Left kidney (tissue), 8 donors: ENCODE results near the gene DCAF4. TPM values are rescaled to one million over a fixed set of nuclear protein-coding genes. Genes with fewer than 3 reads are reported as not detected.

Source experiments
- DNase-seq: peaks from one replicate; pipeline ENCODE4 v3.0.0-alpha.2; 2013
- long read RNA-seq, 8 donors: transcript quantifications; one replicate each; lab custom pipeline, GENCODE V29; 2026
- polyA plus RNA-seq: library from polyadenylated mRNA; unstranded; fragments of 120-200 nt; gene quantifications from one replicate; pipeline ENCODE4 v1.2.1, GENCODE V29; 2013; ENCODE audit not compliant: insufficient read length

Gene DCAF4, protein sequence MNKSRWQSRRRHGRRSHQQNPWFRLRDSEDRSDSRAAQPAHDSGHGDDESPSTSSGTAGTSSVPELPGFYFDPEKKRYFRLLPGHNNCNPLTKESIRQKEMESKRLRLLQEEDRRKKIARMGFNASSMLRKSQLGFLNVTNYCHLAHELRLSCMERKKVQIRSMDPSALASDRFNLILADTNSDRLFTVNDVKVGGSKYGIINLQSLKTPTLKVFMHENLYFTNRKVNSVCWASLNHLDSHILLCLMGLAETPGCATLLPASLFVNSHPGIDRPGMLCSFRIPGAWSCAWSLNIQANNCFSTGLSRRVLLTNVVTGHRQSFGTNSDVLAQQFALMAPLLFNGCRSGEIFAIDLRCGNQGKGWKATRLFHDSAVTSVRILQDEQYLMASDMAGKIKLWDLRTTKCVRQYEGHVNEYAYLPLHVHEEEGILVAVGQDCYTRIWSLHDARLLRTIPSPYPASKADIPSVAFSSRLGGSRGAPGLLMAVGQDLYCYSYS
- polyA plus RNA-seq: 19.6 TPM
- long read RNA-seq, donor 1, partial matches to known transcripts: 0 of 2 reads
- long read RNA-seq, donor 1, other reads (novel, unspliced or antisense): 0 of 2 reads
- long read RNA-seq, donor 2: 0 reads
- long read RNA-seq, donor 3, partial matches to known transcripts: 0 of 1 reads
- long read RNA-seq, donor 3, other reads (novel, unspliced or antisense): 0 of 1 reads
- long read RNA-seq, donor 4: 0 reads
- long read RNA-seq, donor 5: 0 reads
- long read RNA-seq, donor 6, partial matches to known transcripts: 0 of 2 reads
- long read RNA-seq, donor 6, other reads (novel, unspliced or antisense): 0 of 2 reads
- long read RNA-seq, donor 7, partial matches to known transcripts: 0 of 1 reads
- long read RNA-seq, donor 7, other reads (novel, unspliced or antisense): 0 of 1 reads
- long read RNA-seq, donor 8: 0 reads

DNA sequence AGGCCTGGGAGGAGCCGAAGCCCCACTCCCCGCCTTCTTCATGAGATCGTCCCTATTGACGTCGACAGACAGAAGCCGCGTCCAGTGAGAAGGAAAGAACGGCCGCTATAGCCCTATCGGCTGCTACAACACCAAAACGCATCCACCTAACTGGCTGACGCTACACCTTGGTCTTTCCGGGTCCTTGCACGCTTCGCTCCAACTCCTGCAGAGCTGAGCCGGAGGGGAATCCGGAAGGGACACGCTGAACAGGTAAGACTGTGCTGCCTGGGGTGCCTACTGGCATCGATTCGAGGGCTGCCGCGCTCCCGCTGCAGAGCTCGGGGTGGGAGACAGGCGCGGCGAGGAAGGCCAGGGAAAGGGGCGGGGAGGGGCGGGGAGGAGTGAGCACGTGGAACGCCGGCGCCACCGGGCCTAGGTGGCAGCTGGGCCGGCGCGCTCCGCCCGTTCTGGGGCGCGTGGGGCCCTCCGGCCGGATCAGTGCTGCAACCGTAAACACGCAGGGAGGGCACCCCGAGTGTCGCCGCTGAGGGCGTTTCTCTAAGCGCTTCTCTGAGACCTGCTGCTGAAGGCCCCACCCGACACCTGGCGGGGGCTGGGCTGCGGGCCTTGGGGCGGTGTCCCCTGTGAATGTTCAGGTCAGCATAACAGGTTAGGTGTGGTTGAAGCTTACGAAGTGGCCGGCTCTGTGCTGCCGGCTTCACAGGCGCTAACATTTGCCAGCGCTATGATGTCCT lies at the start of gene DCAF4:
TSS of gene DCAF4 (plus strand) at position 173 of the 737 bp plus-strand sequence. CDS start 11,515 bp downstream, outside the sequence.
- peak; percentile 96 for DNase-seq

DNA sequence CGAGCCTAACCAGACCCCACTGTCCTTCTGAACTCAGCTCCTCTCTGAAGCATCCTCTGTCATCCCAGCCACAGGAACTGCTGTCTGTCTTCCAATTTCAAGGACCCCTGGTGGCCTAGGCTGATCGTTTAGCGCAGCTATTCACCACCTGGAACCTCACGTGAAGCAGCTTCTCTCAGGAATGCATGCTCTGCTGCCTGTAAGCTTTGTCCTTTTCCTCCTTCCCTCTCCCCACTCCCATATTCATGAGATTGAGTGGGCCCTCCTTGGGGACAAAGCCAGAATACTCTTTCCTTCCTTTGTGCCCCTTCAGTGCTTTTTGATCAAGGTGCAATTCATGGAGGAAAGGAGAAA lies 49.6 kb upstream of the DCAF4 start:
- no peak for DNase-seq

DNA sequence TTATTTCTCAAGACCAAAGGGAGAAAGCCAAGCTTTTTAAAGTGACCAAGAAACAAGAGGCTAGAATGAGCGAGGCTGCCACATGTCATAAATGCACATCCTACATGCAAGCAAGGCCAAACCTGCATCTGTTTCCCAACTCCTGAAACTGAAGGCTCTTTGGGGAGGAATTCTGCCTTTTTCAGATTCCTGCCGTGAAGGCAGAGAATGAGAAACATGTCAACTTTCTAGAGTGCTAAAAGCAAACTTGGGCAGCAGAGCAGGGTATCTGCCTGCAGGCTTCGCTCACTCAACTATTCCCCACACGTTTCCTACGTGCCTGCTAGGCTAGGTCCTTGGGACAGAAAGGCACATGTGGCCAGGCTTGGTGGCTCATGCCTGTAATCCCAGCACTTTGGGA lies 47.5 kb upstream of the DCAF4 start:
- no peak for DNase-seq

DNA sequence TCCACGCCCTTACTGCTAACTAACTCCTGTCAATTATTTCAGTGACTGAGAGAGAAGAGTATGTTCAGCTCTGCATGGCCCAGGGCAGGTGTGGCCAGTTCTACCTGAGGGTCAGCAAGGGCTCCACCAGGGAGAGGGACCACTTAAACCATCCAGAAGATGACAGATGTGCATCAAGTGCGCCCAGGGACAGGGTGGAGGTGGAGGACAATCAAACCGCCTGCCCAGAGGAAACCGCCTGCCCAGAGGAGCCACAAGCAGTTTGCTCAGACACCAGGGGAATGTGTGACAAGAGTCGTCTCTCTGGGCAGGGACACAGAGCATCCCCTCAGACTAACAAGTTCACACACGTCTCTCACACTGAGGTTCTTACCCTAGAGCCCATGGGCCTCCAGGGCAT lies 46.8 kb upstream of the DCAF4 start:
- DNase-seq: no peak

DNA sequence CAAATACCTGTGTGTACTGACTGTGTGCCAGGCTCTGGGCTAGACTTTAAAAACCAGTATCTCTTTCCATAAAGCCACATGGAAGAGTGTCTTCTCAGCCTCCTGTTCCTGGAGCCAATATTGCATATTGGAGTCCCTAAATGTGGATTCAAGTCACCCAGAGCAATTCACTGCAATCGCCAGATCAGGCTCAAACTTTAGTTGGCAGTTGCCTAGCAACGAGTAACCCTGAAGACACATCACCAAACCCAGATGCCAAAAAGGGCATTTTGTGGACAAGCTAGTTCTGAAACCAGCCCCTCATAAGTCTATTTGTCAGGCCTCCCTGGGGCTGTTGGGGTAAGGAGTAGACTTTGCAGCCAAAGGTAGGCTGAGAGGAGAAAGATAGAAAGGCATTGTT lies 46.1 kb upstream of the DCAF4 start:
- no peak for DNase-seq

DNA sequence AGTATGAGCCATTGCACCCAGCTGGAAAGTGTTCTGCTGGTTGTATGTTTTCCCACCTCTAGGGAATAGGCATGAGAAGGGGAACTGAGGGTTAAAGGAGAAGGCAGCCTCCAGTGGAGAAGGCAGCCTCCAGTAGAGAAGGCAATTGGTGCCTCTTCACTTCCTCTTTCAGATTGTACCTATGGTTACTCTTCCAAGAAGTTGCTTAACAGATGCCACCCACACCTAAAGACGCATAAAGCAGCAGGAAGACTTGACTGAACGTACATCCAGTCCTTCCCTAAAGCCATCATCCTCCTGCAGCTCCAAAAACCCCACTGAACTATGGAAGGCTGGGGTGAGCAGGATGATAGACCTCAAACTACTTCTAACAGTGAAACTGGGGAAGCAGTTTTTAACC lies 45.4 kb upstream of the DCAF4 start:
- no peak for DNase-seq

DNA sequence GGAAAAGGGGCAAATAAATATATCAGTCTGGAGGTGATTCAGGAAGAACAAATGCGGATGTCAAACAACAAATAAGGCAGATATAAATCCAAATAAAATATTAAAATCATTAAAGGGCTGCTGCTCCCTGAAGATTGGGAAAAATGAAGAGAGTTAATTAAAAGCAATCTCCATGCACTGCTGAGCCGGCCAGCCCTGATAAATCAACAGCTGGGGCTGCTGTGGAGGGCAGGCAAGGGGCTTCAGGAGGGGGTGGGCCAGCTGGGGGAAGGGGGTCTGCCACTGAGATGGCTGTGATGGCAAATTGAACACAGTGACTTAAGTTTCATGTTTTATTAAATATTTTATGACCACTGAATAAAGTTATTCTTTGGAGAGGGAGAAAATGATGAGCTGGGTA lies 44.7 kb upstream of the DCAF4 start:
- no peak for DNase-seq

DNA sequence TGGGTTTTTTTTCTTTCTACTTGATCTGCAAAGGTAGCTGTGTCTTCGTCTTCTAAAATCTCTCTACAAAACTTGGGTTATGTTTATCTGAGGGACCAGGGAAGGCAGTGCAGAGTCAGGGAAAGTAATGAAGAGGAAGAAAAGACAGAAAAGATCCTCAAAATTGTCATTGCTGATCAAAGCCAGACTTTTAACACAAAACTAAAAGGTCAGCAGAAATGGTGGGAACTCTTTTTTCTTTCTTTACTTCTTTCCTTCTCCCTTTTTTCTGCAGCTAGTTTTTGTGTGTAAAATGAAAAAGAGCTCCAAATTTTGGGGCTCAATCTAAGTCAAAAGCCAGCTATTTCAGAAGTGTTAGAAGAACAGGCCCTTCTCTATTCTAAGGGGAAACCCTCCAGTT lies 44.2 kb upstream of the DCAF4 start:
- no peak for DNase-seq

DNA sequence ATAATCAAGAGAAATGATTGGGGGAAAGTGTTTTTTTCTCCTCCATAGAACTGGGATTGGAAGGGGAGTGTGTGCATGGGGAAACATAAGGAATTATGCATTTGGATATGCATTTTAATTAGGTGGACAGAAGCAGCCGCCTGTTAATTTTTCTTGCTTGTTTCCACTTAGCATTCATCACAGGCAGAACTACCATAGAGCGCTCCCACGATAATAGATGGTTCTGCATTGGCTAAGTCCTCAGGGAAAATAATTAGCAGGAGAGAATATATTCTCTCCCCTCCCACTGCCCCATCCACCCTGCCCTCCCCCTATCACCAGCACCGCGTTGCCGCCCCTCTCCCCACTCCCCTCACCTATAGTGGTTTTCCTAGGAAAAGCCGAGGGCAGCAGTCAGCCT lies 43.8 kb upstream of the DCAF4 start:
- DNase-seq: no peak

DNA sequence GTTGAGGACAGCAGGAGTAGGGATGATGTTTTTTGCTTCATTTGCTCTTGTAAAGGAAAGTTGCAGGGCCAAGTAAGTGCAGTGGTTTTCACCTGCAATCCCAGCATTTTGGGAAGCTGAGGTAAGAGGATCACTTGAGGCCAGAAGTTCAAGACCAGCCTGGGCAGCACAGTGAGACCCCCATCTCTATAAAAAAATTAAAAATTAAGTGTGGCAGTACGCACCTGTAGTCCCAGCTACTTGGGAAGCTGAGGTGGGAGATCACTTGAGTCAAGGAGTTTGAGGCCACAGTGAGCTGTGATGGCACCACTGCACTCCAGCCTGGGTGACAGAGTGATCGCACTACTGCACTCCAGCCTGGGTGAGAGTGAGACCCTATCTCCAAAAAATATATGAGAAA lies 43.2 kb upstream of the DCAF4 start:
- no peak for DNase-seq

DNA sequence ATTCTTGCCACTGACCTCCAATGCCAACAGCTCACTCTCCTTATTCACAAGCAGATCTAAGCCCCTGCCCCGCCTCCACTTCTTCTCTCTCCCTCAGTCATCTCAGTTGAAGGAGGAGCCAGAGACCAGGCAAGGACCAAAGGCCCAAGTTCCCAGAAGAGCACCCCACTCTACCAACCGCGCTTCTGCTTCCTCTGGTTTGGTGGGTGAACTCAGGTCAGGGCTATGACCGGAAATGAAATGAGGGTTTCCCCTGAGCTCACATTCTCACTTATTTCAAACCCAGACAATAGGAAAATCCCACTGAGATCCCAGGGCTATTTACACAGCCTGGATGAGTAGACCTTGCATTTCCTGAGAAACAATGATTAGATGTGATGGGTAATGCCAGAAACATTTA lies 42.3 kb upstream of the DCAF4 start:
- DNase-seq: no peak

DNA sequence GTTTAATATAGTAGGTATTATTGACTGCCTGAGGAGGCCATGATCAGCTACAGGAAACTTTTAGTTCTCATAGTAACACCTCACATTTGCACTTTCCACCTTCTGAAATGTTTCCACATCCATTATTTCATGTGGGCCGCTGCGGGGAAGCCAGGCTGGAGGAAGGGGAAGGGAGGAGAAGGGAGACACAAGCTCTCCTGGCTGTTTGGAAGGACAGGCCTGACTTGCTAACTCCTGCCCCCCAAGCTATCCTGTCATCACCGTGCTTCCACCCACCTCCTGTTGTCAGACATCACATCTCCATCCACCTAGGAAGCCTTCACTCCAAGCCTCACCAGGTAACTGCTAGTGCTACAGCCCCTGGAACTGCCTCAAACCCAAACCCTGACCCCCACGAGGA lies 41.9 kb upstream of the DCAF4 start:
- no peak for DNase-seq

DNA sequence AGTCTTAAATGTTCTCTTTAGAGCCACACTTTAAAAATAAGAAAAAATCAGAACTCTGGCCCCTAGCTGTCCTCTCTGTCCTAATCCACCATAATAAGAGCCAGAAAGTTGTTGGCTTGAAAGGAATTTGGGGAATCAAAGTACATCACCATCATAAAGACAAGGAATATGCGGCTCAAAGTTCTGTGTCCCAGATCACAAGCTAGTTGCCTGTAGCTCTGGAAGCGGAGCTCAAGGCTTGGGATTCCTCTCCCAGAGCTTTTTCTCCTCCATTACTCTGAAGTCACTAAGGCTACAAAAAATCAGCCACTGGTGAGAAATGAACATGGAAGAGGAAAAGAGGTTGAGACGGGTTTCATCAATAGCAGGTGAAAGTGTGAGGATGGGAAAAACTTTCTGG lies 38.8 kb upstream of the DCAF4 start:
- no peak for DNase-seq

DNA sequence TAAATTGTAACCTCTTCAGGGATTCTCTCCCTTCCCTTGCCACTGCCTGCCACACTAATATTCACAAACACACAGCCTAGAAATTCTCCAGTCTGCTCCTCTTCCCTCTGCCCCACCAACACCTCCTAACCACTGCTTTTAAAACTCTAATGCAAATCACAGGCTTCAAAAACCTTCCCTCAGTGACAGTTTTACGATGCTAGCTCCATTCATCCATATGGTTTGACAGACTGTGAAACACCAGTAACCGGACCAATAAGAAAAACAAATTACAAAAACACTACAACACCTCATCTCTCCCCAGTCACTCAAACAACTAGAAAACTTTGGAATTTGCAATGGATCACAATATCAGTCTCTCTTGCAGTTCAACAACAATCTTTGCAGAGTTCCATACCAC lies 38.1 kb upstream of the DCAF4 start:
- peak; percentile 68 for DNase-seq

DNA sequence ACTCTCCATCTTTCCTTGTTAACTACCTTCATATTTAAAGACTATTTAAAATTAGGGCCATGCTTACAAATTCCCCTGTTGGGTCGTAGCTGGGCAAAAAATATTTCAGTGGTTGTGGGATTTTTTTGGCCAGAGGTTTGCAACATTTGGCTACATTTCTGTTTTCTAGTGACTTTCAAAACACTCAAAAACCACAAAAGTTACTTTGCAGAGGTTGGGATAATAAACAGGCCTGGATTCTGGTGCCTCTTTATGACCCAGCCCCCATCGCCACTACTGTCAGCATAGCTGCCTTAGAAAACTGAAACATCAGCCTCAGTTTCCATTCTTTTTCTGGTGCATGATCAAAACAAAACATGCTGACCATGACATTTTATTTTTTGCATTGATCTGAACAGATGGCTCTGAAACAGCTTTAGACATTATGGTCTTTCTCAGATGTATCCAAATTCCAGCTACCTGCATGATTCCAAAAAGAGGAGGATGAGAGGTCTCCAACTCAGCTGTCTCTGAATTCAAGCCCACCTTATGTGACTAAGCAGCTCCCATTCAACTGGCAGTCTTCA lies 37.5 kb upstream of the DCAF4 start:
- no peak for DNase-seq

DNA sequence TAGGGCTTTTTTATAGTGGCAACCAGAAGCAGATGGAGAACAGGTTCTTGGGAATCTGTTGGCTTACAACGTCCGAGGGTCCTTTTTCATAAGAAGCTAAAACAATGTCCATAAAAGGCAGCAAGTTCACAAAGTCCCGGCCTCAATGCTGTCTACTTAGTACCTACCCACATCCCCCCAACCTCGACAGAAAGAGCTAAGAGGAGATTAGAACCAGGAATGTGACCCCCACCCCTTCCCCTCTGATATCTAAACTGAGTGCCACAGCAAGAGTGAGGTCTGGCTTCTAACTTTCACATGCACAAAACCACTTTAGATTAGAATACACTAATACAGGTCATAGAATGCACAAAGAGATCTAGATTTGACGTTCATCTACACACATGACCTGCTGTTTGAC lies 36.9 kb upstream of the DCAF4 start:
- no peak for DNase-seq

DNA sequence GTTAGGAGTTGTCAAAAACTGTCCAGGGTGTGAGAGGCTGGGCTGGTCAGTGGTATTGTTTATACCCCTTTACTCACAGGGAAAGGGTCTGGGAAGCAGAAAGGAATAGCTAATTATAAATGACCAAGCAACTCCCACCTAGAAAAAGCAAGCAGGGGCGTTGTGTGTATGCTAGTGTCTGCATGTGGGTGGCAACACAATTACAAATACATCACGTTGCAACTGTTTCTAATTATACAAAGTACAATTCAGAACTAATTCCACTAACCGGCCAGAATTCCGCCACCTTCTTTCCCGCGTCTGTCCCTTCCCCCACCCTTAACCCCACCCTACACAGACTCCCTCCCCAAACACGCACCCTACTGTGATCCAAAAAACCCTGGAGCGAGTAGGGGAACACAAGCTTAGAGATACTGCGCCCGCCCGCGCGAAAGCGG lies 34.6 kb upstream of the DCAF4 start:
- no peak for DNase-seq

DNA sequence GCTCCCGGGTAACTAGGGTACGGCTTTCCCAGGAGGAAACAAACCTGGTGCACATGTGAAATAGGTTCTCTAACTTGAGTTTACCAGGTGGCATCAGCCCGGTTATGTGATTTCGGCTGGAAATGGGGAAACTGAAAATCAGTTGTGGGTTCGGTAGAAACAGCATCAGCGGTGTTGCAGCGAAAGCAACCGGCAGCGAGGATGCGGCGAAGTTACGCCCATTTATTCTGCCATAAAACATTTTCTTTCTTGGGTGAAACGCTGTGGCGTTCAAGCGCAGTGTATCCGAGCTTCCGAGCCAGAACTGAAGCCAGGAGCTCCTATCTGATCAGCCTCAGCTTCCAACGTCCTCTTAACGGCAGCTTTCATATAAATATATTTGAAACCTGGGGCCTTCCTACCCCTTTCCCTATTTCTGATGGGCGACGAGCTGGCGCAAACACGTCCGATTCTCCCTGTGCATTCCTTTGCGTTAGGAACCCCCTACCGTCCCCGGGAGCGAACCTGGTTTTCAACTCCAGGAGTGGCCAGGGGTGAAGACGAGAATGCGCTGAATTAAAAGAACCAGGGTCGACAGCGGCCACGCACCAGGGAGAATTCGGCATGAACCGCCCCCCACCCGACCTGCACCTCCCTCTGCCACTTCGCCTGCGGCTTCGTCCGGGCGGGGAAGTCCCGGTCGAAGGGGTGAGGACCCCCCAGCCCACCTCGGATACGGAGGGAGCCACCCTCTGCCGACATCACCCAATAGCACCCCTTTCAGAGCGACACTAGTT lies 34.0 kb upstream of the DCAF4 start:
- DNase-seq: no peak

DNA sequence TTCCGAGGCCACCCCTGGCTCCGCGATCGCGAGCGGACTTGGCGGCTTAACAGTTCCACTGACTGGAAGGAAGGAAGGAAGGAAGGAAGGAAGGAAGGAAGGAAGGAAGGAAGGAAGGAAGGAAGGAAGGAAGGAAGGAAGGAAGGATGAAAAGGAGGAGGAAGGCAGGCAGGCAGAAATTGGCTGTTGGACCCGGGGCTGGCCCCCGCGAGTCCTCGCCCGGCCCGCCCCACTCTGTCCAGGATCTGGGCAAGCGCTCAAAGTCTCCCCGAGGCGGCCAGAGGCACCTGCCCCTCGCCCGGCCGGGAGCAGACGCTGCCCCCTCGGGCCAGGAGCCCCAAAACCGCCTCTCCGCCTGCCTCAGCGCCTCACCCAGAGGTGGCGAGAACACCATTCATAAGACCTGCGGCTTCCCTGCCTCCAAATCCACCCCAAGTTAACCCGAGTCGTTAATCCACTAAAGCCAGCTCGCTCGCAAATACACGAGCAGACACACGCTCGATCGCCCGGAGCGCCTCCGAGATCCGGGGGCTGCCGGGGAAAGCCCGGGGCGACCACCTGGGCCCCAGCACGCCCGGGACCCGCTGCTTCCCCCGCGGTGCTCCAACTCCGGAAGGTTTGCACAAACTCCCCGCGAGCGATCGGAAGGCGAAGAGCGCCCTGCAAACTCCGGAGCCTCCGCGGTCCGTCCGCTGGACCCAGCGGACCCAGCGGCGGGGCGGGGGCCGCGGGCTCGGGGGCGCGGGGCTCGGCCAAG lies 33.2 kb upstream of the DCAF4 start:
- DNase-seq: no peak

DNA sequence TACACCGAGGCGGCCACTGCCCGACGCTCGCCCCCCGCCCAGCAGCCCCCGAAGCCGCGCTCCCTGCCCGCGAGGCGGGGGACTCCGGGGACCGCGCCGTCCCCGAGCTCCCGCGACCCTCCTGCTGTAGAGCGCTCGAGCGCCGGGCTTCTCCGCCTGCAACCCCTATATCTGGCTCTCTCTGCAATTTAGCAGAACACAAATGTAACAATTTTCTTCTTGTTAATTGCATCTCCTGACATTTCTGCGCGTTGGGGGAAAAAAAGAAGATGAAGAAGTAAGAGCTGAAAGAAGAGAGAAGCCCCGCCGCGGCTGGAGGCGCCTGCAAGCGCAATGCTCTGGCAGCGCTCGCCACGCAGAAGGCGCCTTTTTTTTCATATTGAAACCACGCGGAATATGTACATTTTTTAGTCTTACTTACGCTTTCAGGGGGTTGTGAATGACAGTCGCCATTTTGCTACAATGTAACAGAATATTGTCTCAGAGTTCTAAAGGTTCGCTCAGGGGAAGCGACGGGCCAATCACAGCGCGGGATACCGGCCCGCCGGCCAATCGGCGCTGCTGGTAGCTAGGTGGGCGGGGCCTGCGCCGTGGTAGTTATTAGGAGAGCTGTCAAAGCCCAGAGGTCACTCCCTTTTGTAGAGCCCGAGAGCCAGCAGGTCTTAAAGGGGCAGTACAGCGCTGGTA lies 32.5 kb upstream of the DCAF4 start, which contains the start of gene DPF3:
TSS of gene DPF3 (minus strand) at position 466 of the 687 bp plus-strand sequence. CDS start at position 453, 13 bp downstream.
- peak; percentile 92 for DNase-seq
